Measurements from ENCODE around the gene OR2J2. TPM values are rescaled to one million over a fixed set of nuclear protein-coding genes. Genes with fewer than 3 reads are reported as not detected.

OR2J2 gene
- total and polyA plus RNA-seq, 2 donors (not counting 3 experiments of a cell fraction or from before 2014, with no cell fraction given): not detected

DNA sequence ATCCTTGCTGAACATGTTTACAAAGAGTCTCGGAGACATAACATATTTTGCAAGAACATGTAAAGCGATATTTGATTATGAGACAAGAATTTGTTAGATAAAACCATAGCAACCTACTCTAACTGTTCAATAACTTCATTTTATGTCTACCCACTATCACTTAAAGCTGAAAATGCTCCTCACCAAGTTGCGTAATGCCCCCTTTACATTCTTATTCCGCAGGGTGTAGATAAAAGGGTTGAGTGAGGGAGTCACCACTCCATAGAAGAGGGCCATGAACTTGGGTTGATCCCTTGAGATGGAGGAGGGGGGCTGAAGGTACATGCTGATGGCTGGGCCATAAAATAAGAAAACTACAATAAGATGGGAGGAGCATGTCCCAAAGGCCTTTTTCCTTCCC, 33.0 kb upstream of the OR2J2 start:
- no peak overlapping the region for H3K9ac ChIP-seq (replicated peaks; ENCODE audit: extremely low read depth, insufficient read depth, low read length)
- no peak overlapping the region for H2AFZ ChIP-seq (ENCODE audit: low read depth, low read length)
- H3K9me1 ChIP-seq (replicated peaks; ENCODE audit: control insufficient read depth, extremely low read depth, insufficient read depth, low read length): no peaks in the 10 kb centered on the region
- no peaks in the 10 kb centered on the region for H3K9me3 ChIP-seq (replicated peaks; ENCODE audit: control insufficient read depth, insufficient read depth, low read length)
- H3K4me3 ChIP-seq (replicated peaks in 1 of 3; ENCODE audit: insufficient read depth in 1 of 3, low read depth in 1 of 3, low read length in 3 of 3): no peak overlapping the region
- TF ChIP-seq EZH2 (IDR thresholded peaks at IDR 0.05; ENCODE audit: borderline replicate concordance, low read depth, low read length, severe bottlenecking) (no peak), POLR2A (IDR thresholded peaks at IDR 0.05; ENCODE audit: low read depth, low read length) (no peak), POLR2AphosphoS5 (IDR thresholded peaks at IDR 0.05; ENCODE audit: insufficient read depth, low read depth, low read length) (no peak), MYC (IDR thresholded peaks at IDR 0.05; ENCODE audit: low read depth, low read length) (no peak), FOS (IDR thresholded peaks at IDR 0.05; ENCODE audit: borderline replicate concordance, insufficient read depth, low read length) (no peak)
- TF ChIP-seq, protein P1, sequence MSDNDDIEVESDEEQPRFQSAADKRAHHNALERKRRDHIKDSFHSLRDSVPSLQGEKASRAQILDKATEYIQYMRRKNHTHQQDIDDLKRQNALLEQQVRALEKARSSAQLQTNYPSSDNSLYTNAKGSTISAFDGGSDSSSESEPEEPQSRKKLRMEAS (IDR thresholded peaks at IDR 0.05; ENCODE audit: insufficient read depth, insufficient read length): no peak
- no peak for DNase-seq (ENCODE audit: low read depth, low spot score)
- no peak for FAIRE-seq
- H3K4me2 ChIP-seq (ENCODE audit: insufficient read depth, low read length): no peak overlapping the region
- BruUV-seq (replicated peaks): no TSS peak
- H3K27ac ChIP-seq (ENCODE audit: insufficient read depth, low read depth, low read length): no peak overlapping the region
- no peaks in the 10 kb centered on the region for H3K79me2 ChIP-seq (ENCODE audit: control insufficient read depth, insufficient read depth, low read length)
- CTCF ChIA-PET: no interaction called here
- H3K4me1 ChIP-seq (ENCODE audit: control insufficient read depth, extremely low read depth, insufficient read depth, low read length): no peaks in the 10 kb centered on the region
- no peaks in the 10 kb centered on the region for H3K27me3 ChIP-seq (ENCODE audit: control insufficient read depth in 2 of 2, insufficient read depth in 2 of 2, low read length in 2 of 2)
- no peaks in the 10 kb centered on the region for H3K36me3 ChIP-seq (ENCODE audit: control insufficient read depth in 2 of 2, extremely low read depth in 1 of 2, insufficient read depth in 2 of 2, low read length in 2 of 2)
- POLR2A ChIA-PET: no interaction called here
- no peaks in the 10 kb centered on the region for H4K20me1 ChIP-seq (replicated peaks; ENCODE audit: control insufficient read depth, extremely low read depth, insufficient read depth, low read length)
- intact Hi-C loops (cut with micrococcal nuclease): no loop called here
- dilution Hi-C loops (cut with MboI; ENCODE audit: extremely low pct_ligation_motif_present, low sequenced_read_pairs): no loop called here

DNA sequence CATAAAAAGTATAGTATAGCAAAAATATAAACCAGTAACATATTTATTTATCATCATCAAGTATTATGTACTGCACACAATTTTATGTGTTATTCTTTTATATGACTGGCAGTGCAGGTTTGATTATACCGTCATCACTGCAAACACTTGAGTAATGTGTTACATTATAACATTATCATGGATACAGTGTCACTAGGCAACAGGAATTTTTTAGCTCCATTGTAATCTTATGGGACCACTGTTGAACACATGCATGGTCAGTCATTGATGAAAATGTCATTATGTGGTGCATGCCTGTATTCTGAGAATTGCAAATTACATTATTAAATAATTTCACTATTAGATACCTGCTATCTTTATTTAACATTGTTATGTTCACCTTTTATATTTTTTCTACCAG, 29.1 kb upstream of the OR2J2 start:
- POLR2A ChIA-PET: interaction anchor here (0.6 kb wide), 1 partner anchor 1593 kb away, joined by 6 read pairs; no protein-coding TSS in a partner anchor

More for the DNA sequence above, 29.1 kb upstream of the OR2J2 start:
- no TSS peak for BruUV-seq (replicated peaks)
- H3K9me3 ChIP-seq (replicated peaks; ENCODE audit: control insufficient read depth, insufficient read depth, low read length): no peaks in the 10 kb centered on the region
- CTCF ChIA-PET: no interaction called here
- dilution Hi-C loops (cut with MboI; ENCODE audit: extremely low pct_ligation_motif_present, low sequenced_read_pairs) (no loop called here), intact Hi-C loops (cut with micrococcal nuclease) (no loop called here)
- no peaks in the 10 kb centered on the region for H3K27me3 ChIP-seq (ENCODE audit: control insufficient read depth in 2 of 2, insufficient read depth in 2 of 2, low read length in 2 of 2)
- no peaks in the 10 kb centered on the region for H3K9me1 ChIP-seq (replicated peaks; ENCODE audit: control insufficient read depth, extremely low read depth, insufficient read depth, low read length)
- no peak overlapping the region for H3K27ac ChIP-seq (ENCODE audit: insufficient read depth, low read depth, low read length)
- H3K4me1 ChIP-seq (ENCODE audit: control insufficient read depth, extremely low read depth, insufficient read depth, low read length): no peaks in the 10 kb centered on the region
- H4K20me1 ChIP-seq (replicated peaks; ENCODE audit: control insufficient read depth, extremely low read depth, insufficient read depth, low read length): no peaks in the 10 kb centered on the region
- H3K79me2 ChIP-seq (ENCODE audit: control insufficient read depth, insufficient read depth, low read length): no peaks in the 10 kb centered on the region
- no peak for DNase-seq (ENCODE audit: low read depth, low spot score)
- H3K36me3 ChIP-seq (ENCODE audit: control insufficient read depth in 2 of 2, extremely low read depth in 1 of 2, insufficient read depth in 2 of 2, low read length in 2 of 2): no peaks in the 10 kb centered on the region
- H2AFZ ChIP-seq (ENCODE audit: low read depth, low read length): no peak overlapping the region
- FAIRE-seq: no peak
- H3K9ac ChIP-seq (replicated peaks; ENCODE audit: extremely low read depth, insufficient read depth, low read length): no peak overlapping the region
- H3K4me2 ChIP-seq (ENCODE audit: insufficient read depth, low read length): no peak overlapping the region
- TF ChIP-seq GATA2 (IDR thresholded peaks at IDR 0.05; ENCODE audit: insufficient read depth, insufficient read length, low read depth, low read length) (no peak), MYC (IDR thresholded peaks at IDR 0.05; ENCODE audit: low read depth, low read length) (no peak), JUN (IDR thresholded peaks at IDR 0.05; ENCODE audit: borderline replicate concordance, insufficient read depth, insufficient read length, low read depth) (no peak), POLR2A (IDR thresholded peaks at IDR 0.05; ENCODE audit: low read depth, low read length) (no peak), FOS (IDR thresholded peaks at IDR 0.05; ENCODE audit: borderline replicate concordance, insufficient read depth, low read length) (no peak), EZH2 (IDR thresholded peaks at IDR 0.05; ENCODE audit: borderline replicate concordance, low read depth, low read length, severe bottlenecking) (no peak), POLR2AphosphoS5 (IDR thresholded peaks at IDR 0.05; ENCODE audit: insufficient read depth, low read depth, low read length) (no peak)
- TF ChIP-seq, protein P1 (IDR thresholded peaks at IDR 0.05; ENCODE audit: insufficient read depth, insufficient read length): no peak
- TF ChIP-seq, protein P2, sequence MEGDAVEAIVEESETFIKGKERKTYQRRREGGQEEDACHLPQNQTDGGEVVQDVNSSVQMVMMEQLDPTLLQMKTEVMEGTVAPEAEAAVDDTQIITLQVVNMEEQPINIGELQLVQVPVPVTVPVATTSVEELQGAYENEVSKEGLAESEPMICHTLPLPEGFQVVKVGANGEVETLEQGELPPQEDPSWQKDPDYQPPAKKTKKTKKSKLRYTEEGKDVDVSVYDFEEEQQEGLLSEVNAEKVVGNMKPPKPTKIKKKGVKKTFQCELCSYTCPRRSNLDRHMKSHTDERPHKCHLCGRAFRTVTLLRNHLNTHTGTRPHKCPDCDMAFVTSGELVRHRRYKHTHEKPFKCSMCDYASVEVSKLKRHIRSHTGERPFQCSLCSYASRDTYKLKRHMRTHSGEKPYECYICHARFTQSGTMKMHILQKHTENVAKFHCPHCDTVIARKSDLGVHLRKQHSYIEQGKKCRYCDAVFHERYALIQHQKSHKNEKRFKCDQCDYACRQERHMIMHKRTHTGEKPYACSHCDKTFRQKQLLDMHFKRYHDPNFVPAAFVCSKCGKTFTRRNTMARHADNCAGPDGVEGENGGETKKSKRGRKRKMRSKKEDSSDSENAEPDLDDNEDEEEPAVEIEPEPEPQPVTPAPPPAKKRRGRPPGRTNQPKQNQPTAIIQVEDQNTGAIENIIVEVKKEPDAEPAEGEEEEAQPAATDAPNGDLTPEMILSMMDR (IDR thresholded peaks at IDR 0.05; ENCODE audit: extremely low read depth in 1 of 2, insufficient read depth in 1 of 2, low read depth in 1 of 2, low read length in 2 of 2): no peak
- H3K4me3 ChIP-seq (replicated peaks in 1 of 3; ENCODE audit: insufficient read depth in 1 of 3, low read depth in 1 of 3, low read length in 3 of 3): no peak overlapping the region
